ENCODE results near the gene LRRC2. TPM values are rescaled to one million over a fixed set of nuclear protein-coding genes. Genes with fewer than 3 reads are reported as not detected.

Gene LRRC2
- total and polyA plus RNA-seq, 9 of the 15 experiments (the other 6 are each of a cell fraction or from before 2014, with no cell fraction given): 0.01 to 0.04 (median 0.03) TPM; not detected in 5

- TF ChIP-seq PATZ1 (CRISPR knock-in tag; IDR thresholded peaks at IDR 0.05; ENCODE audit: borderline replicate concordance): no peak
- TF ChIP-seq VEZF1 (CRISPR knock-in tag; IDR thresholded peaks at IDR 0.05): no peak
- TF ChIP-seq SRSF1 (IDR thresholded peaks at IDR 0.05; ENCODE audit: low read depth, low read length): no peak
- peak; percentile 69 for TF ChIP-seq TBP (optimal IDR thresholded peaks at IDR 0.05; ENCODE audit: low read depth, low read length)
- no peak for TF ChIP-seq ZNF431 (CRISPR knock-in tag; IDR thresholded peaks at IDR 0.05)
- TF ChIP-seq CC2D1A (IDR thresholded peaks at IDR 0.05): no peak
- TF ChIP-seq HDAC2 (IDR thresholded peaks at IDR 0.05): no peak
- peak; percentile 34; the same call in 1 of the 2 replicates for TF ChIP-seq HLTF (IDR thresholded peaks at IDR 0.05)
- TF ChIP-seq FOS (IDR thresholded peaks at IDR 0.05; ENCODE audit: extremely low read depth, insufficient read length): no peak
- TF ChIP-seq FOSL1 (tag; conservative IDR thresholded peaks at IDR 0.05): no peak
- TF ChIP-seq FOXM1 (IDR thresholded peaks at IDR 0.05; ENCODE audit: low read depth): no peak
- no peak for TF ChIP-seq FOXM1 (CRISPR knock-in tag; IDR thresholded peaks at IDR 0.05; ENCODE audit: low read depth)
- TF ChIP-seq SMARCE1 (IDR thresholded peaks at IDR 0.05): 0 out of 2 replicates have a peak, but pooled peaks have one; percentile 26
- TF ChIP-seq TAF7 (tag; IDR thresholded peaks at IDR 0.05): no peak
- no peak for TF ChIP-seq ZNF609 (CRISPR knock-in tag; IDR thresholded peaks at IDR 0.05; ENCODE audit: borderline replicate concordance)
- TF ChIP-seq CGGBP1 (CRISPR knock-in tag; IDR thresholded peaks at IDR 0.05): no peak
- peak; percentile 56 for TF ChIP-seq CTBP1 (IDR thresholded peaks at IDR 0.05; ENCODE audit: borderline replicate concordance)
- no peak for TF ChIP-seq ZNF174 (CRISPR knock-in tag; IDR thresholded peaks at IDR 0.05)
Measured at GRCh38 chr3:46492890-46493547, 73.1 kb downstream of the LRRC2 start (continued).
